Activated T-cell treated with anti-CD3 and anti-CD28 coated beads, Interleukin-2, amount 50 U/mL, for 48 hours (primary cell): Measurements from ENCODE around the gene NPR1.

Experiments
- DNase-seq, 2 experiments: peaks; one replicate each; pipeline ENCODE4 v3.0.0-alpha.2; 2020

The NPR1 gene

GRCh38 chr1:153728305-153729066 lies 50.0 kb downstream of the NPR1 start:
- peak in 1 of 2 experiments; percentile 54 for DNase-seq

GRCh38 chr1:153730468-153730988 lies 52.0 kb downstream of the NPR1 start:
- no peak for DNase-seq

GRCh38 chr1:153733970-153734369 lies 55.5 kb downstream of the NPR1 start:
- no peak for DNase-seq

GRCh38 chr1:153734396-153735089 lies 56.1 kb downstream of the NPR1 start:
- DNase-seq, result no peak

DNA sequence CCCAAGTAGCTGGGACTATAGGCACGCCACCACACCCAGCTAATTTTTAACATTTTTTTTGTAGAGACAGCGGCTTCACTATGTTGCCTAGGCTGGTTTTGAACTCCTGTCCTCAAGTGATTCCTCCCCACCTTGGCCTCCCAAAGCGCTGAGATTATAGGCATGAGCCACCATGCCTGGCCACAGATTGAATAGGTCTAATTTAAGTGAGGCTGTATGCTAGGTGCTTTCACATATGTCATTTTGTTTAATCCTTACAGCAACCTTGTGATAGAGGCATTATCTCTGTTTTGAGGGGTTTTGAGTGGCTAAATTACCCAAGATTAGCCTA lies 56.6 kb downstream of the NPR1 start:
- no peak for DNase-seq

DNA sequence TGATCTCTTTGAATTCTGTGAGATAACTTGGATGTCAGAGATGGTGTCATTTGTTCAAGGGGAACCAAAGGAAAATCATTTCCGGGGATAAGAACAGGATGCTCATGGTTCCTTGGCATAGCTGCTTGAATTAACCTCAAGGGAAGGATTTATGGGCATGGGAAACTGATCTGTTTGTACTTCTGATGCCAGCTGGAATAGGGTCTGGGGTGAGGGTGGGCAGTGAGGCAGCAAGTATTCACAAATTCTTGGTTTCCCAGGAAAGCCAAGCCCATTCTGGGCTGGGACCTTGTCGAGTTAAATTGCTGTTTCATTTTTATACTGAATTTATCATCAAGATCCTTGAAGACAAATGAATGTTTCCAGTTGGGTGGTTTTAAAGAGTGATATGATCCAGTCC lies 63.5 kb downstream of the NPR1 start:
- DNase-seq, result no peak

- no peak for DNase-seq
These were observed 64.1 kb downstream of the NPR1 start for GRCh38 chr1:153742411-153743142.
